Loucy (cell line): ENCODE data around the gene PAK1.

Source experiments
- EZH2phosphoT487 ChIP-seq: fragments of 200-600 bp; IDR thresholded peaks from 2 replicates; pipeline ENCODE4 v1.6.1; 2018; ENCODE audit warnings: antibody characterized with exemption, mild to moderate bottlenecking, moderate library complexity, borderline replicate concordance
- TF ChIP-seq, protein P1 (sequence below): fragments of 200-600 bp; sonication (generic); conservative IDR thresholded peaks from 2 replicates; pipeline ENCODE4 v1.5.1; 2014; ENCODE audit warnings: mild to moderate bottlenecking, antibody characterized with exemption, low read length

DNA sequence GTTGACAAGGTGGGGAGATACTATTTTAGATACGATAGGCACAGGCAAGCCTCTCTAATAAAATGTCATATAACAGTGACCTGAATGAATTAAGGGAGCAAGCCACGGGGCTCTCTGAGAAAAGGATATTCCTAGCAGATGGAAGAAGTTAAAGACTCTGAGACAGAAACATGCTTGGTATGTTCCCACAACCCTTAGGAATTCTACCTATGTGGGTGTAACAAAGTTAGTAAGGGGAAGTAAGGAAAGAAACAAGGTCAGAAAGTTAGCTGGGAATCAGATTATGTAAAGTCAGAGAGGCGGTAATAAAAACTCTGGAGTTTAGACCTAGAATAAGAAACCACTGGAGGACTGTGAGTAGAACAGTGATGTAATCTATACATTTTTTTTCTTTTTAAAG lies 112.7 kb downstream of the PAK1 start:
- TF ChIP-seq, protein P1, sequence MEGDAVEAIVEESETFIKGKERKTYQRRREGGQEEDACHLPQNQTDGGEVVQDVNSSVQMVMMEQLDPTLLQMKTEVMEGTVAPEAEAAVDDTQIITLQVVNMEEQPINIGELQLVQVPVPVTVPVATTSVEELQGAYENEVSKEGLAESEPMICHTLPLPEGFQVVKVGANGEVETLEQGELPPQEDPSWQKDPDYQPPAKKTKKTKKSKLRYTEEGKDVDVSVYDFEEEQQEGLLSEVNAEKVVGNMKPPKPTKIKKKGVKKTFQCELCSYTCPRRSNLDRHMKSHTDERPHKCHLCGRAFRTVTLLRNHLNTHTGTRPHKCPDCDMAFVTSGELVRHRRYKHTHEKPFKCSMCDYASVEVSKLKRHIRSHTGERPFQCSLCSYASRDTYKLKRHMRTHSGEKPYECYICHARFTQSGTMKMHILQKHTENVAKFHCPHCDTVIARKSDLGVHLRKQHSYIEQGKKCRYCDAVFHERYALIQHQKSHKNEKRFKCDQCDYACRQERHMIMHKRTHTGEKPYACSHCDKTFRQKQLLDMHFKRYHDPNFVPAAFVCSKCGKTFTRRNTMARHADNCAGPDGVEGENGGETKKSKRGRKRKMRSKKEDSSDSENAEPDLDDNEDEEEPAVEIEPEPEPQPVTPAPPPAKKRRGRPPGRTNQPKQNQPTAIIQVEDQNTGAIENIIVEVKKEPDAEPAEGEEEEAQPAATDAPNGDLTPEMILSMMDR = no peak
- TF ChIP-seq EZH2phosphoT487 = no peak
